GM18505 (cell line): Measurements from ENCODE around the gene UNC45A.

Source experiments
- ATAC-seq: cut with Tn5 transposase; IDR thresholded peaks from one replicate; pipeline ENCODE4 v1.9.1; 2021; ENCODE audit not compliant: unreplicated experiment
- POLR2A ChIP-seq: IDR thresholded peaks from 4 replicates; pipeline ENCODE4 v1.6.1; 2011; ENCODE audit warnings: borderline replicate concordance; ENCODE audit not compliant: insufficient read depth, insufficient read length; ENCODE audit errors: extremely low read depth

The UNC45A gene

GRCh38 chr15:90952901-90953677 is 18.0 kb downstream of the UNC45A start:
- TF ChIP-seq POLR2A: no peak
- no peak for ATAC-seq

GRCh38 chr15:90953947-90954711 is 19.0 kb downstream of the UNC45A start:
- TF ChIP-seq POLR2A: no peak
- ATAC-seq: no peak

- TF ChIP-seq POLR2A: peak; percentile 84
- peak; percentile 90 for ATAC-seq
These were observed 19.9 kb downstream of the UNC45A start, which contains the start of gene RCCD1 for GRCh38 chr15:90954712-90955623. TSS of gene RCCD1 (plus strand) at chr15:90954884. CDS start at chr15:90956735, 1,851 bp downstream.

- no peak for ATAC-seq
- TF ChIP-seq POLR2A: no peak
These were observed 20.7 kb downstream of the UNC45A start for GRCh38 chr15:90955624-90956273.

- ATAC-seq: peak; percentile 29
- TF ChIP-seq POLR2A: peak; percentile 32
These were observed 21.4 kb downstream of the UNC45A start for GRCh38 chr15:90956274-90957030.

- TF ChIP-seq POLR2A: no peak
- ATAC-seq: no peak
These were observed 22.1 kb downstream of the UNC45A start for GRCh38 chr15:90957031-90957790.

GRCh38 chr15:90957791-90958190 is 22.7 kb downstream of the UNC45A start:
- ATAC-seq: no peak
- TF ChIP-seq POLR2A: no peak

GRCh38 chr15:90959028-90959595 is 24.0 kb downstream of the UNC45A start:
- TF ChIP-seq POLR2A: no peak

GRCh38 chr15:90959894-90960293 is 24.8 kb downstream of the UNC45A start:
- no peak for ATAC-seq
- no peak for TF ChIP-seq POLR2A

More at GRCh38 chr15:90959028-90959595, 24.0 kb downstream of the UNC45A start:
- ATAC-seq: no peak

- TF ChIP-seq POLR2A: no peak
- ATAC-seq: no peak
These were observed 25.4 kb downstream of the UNC45A start for GRCh38 chr15:90960298-90961091.

- no peak for TF ChIP-seq POLR2A
- ATAC-seq: no peak
These were observed 26.9 kb downstream of the UNC45A start for GRCh38 chr15:90962021-90962420.

GRCh38 chr15:90966262-90966661 is 31.2 kb downstream of the UNC45A start:
- TF ChIP-seq POLR2A: peak; percentile 17
- ATAC-seq: no peak
